Stimulated activated CD4-positive, alpha-beta T cell treated with anti-CD3 and anti-CD28 coated beads, Interleukin-12 subunit alpha, Interleukin-12 subunit beta, amount 100 ng/mL, for 4 hours (primary cell): ENCODE measurements around the gene TMEM256.

ENCODE experiments used
- DNase-seq: peaks from one replicate; pipeline ENCODE4 v3.0.0-alpha.2; 2020

Gene TMEM256

GRCh38 chr17:7428557-7428956 lies 24.7 kb upstream of the TMEM256 start, which contains the start of gene SPEM3:
TSS of gene SPEM3 (plus strand) at chr17:7428857. CDS start at chr17:7428903, 46 bp downstream.
- no peak for DNase-seq

- DNase-seq: no peak
Measured at GRCh38 chr17:7427549-7427948, 23.7 kb upstream of the TMEM256 start.

GRCh38 chr17:7426896-7427489 lies 23.1 kb upstream of the TMEM256 start:
- DNase-seq: no peak

GRCh38 chr17:7426203-7426863 lies 22.4 kb upstream of the TMEM256 start:
- no peak for DNase-seq

- no peak for DNase-seq
Measured at GRCh38 chr17:7425756-7426155, 21.9 kb upstream of the TMEM256 start.

GRCh38 chr17:7425316-7425715 lies 21.4 kb upstream of the TMEM256 start, which contains the start of gene SPEM2:
TSS of gene SPEM2 (plus strand) at chr17:7425616. CDS start at chr17:7425689, 73 bp downstream.
- DNase-seq: no peak

- no peak for DNase-seq
Measured at GRCh38 chr17:7423679-7424078, 19.8 kb upstream of the TMEM256 start.

GRCh38 chr17:7421186-7421585 lies 17.3 kb upstream of the TMEM256 start:
- no peak for DNase-seq

- no peak for DNase-seq
Measured at GRCh38 chr17:7419819-7420610, 16.1 kb upstream of the TMEM256 start, which contains the start of gene SPEM1. TSS of gene SPEM1 (plus strand) at chr17:7420324. CDS start at chr17:7420385, 61 bp downstream.

- no peak for DNase-seq
Measured at GRCh38 chr17:7418472-7419152, 14.7 kb upstream of the TMEM256 start.

- DNase-seq: no peak
Measured at GRCh38 chr17:7417056-7417655, 13.3 kb upstream of the TMEM256 start.

- no peak for DNase-seq
Measured at GRCh38 chr17:7416323-7416722, 12.4 kb upstream of the TMEM256 start.

GRCh38 chr17:7415784-7416183 lies 11.9 kb upstream of the TMEM256 start:
- DNase-seq: no peak

- no peak for DNase-seq
Measured at GRCh38 chr17:7414837-7415236, 10.9 kb upstream of the TMEM256 start.

GRCh38 chr17:7413346-7413985 lies 9.6 kb upstream of the TMEM256 start:
- no peak for DNase-seq

- no peak for DNase-seq
Measured at GRCh38 chr17:7411427-7411750, 7.5 kb upstream of the TMEM256 start.

- no peak for DNase-seq
Measured at GRCh38 chr17:7410634-7411426, 6.9 kb upstream of the TMEM256 start.

GRCh38 chr17:7409716-7410115 lies 5.8 kb upstream of the TMEM256 start:
- DNase-seq: no peak

- no peak for DNase-seq
Measured at GRCh38 chr17:7408863-7409262, 5.0 kb upstream of the TMEM256 start.

- no peak for DNase-seq
Measured at GRCh38 chr17:7408252-7408727, 4.4 kb upstream of the TMEM256 start.
